ENCODE measurements around the gene GGTA1.

GGTA1 gene

GRCh38 chr9:121499427-121500164 is at the start of gene GGTA1:
TSS of gene GGTA1 (minus strand) at chr9:121499844. CDS start at chr9:121467922, 31,922 bp downstream.
- no peak within 1 kb of the TSS; the same call in 1 of the 2 replicates for H3K4me3 ChIP-seq (replicated peaks; ENCODE audit: low read depth, low read length)
- H3K27me3 ChIP-seq (replicated peaks; ENCODE audit: control insufficient read depth, insufficient read depth, low read length) = no peaks in the 10 kb centered on the region; the same call in 1 of the 2 replicates
- peak; percentile 22 for DNase-seq (ENCODE audit: extremely low read depth, insufficient read length)
- H3K36me3 ChIP-seq (ENCODE audit: control insufficient read depth, insufficient read depth, low read length) = no peaks in the 10 kb centered on the region
- TF ChIP-seq CTCF (IDR thresholded peaks at IDR 0.05; ENCODE audit: insufficient read depth, low read length, poor library complexity, severe bottlenecking) = no peak

- no peak for DNase-seq (ENCODE audit: extremely low read depth, insufficient read length)
- Histone ChIP-seq H3K4me3 (replicated peaks; ENCODE audit: low read depth, low read length) (no peak overlapping the region), H3K36me3 (ENCODE audit: control insufficient read depth, insufficient read depth, low read length) (no peaks in the 10 kb centered on the region), H3K27me3 (replicated peaks; ENCODE audit: control insufficient read depth, insufficient read depth, low read length) (peaks cover 4% of the 10 kb centered on the region)
- no peak for TF ChIP-seq CTCF (IDR thresholded peaks at IDR 0.05; ENCODE audit: insufficient read depth, low read length, poor library complexity, severe bottlenecking)
Measured at GRCh38 chr9:121548666-121549065, 49.0 kb upstream of the GGTA1 start.

GRCh38 chr9:121545875-121546423 is 46.3 kb upstream of the GGTA1 start:
- peak; percentile 72 for DNase-seq (ENCODE audit: extremely low read depth, insufficient read length)
- Histone ChIP-seq H3K36me3 (ENCODE audit: control insufficient read depth, insufficient read depth, low read length) (no peaks in the 10 kb centered on the region), H3K4me3 (replicated peaks; ENCODE audit: low read depth, low read length) (no peak overlapping the region), H3K27me3 (replicated peaks; ENCODE audit: control insufficient read depth, insufficient read depth, low read length) (peaks cover 3% of the 10 kb centered on the region)
- TF ChIP-seq CTCF (IDR thresholded peaks at IDR 0.05; ENCODE audit: insufficient read depth, low read length, poor library complexity, severe bottlenecking) = peak; percentile 97

GRCh38 chr9:121545150-121545874 is 45.7 kb upstream of the GGTA1 start:
- Histone ChIP-seq H3K27me3 (replicated peaks; ENCODE audit: control insufficient read depth, insufficient read depth, low read length) (peaks cover 3% of the 10 kb centered on the region), H3K36me3 (ENCODE audit: control insufficient read depth, insufficient read depth, low read length) (no peaks in the 10 kb centered on the region), H3K4me3 (replicated peaks; ENCODE audit: low read depth, low read length) (no peak overlapping the region)
- no peak for DNase-seq (ENCODE audit: extremely low read depth, insufficient read length)
- no peak for TF ChIP-seq CTCF (IDR thresholded peaks at IDR 0.05; ENCODE audit: insufficient read depth, low read length, poor library complexity, severe bottlenecking)

- no peak overlapping the region for H3K4me3 ChIP-seq (replicated peaks; ENCODE audit: low read depth, low read length)
- no peak for DNase-seq (ENCODE audit: extremely low read depth, insufficient read length)
- TF ChIP-seq CTCF (IDR thresholded peaks at IDR 0.05; ENCODE audit: insufficient read depth, low read length, poor library complexity, severe bottlenecking) = no peak
- H3K27me3 ChIP-seq (replicated peaks; ENCODE audit: control insufficient read depth, insufficient read depth, low read length) = peaks cover 1% of the 10 kb centered on the region; the same call in 1 of the 2 replicates
- no peaks in the 10 kb centered on the region for H3K36me3 ChIP-seq (ENCODE audit: control insufficient read depth, insufficient read depth, low read length)
Measured at GRCh38 chr9:121542025-121542424, 42.4 kb upstream of the GGTA1 start.

Data from GM06990 (cell line).